Immature natural killer cell (primary cell): ENCODE results near the gene PAFAH1B1. TPM values are rescaled to one million over a fixed set of nuclear protein-coding genes. Genes with fewer than 3 reads are reported as not detected.
A peak's percentile ranks its signal among the peaks of the same experiment; 100 is the strongest.

Experiments
- DNase-seq, 3 donors: peaks; one replicate each; pipeline ENCODE4 v3.0.0; 2022; ENCODE audit warnings: mixed read lengths in 1 of 3
- H3K27ac Mint-ChIP-seq, 6 donors: one replicate each; pipeline ENCODE4 v1.8.0; 2020; ENCODE audit warnings: mixed read lengths in 6 of 6, mild to moderate bottlenecking in 5 of 6, inconsistent platforms in 4 of 6, moderate library complexity in 3 of 6
- H3K27me3 Mint-ChIP-seq, 3 donors: one replicate each; pipeline ENCODE4 v1.8.0; 2020 to 2021; ENCODE audit warnings: low read depth in 3 of 3, mild to moderate bottlenecking in 3 of 3, mixed read lengths in 3 of 3, moderate library complexity in 3 of 3, inconsistent platforms in 1 of 3
- H3K36me3 Mint-ChIP-seq, 3 donors: one replicate each; pipeline ENCODE4 v1.8.0; 2020; ENCODE audit warnings: mixed read lengths in 3 of 3, inconsistent platforms in 2 of 3, mild to moderate bottlenecking in 2 of 3
- H3K4me1 Mint-ChIP-seq, 2 donors: one replicate each; pipeline ENCODE4 v1.8.0; 2020; ENCODE audit warnings: inconsistent platforms in 2 of 2, mild to moderate bottlenecking in 2 of 2, mixed read lengths in 2 of 2, moderate library complexity in 1 of 2
- H3K4me3 Mint-ChIP-seq, 5 donors: one replicate each; pipeline ENCODE4 v1.8.0; 2020; ENCODE audit warnings: mild to moderate bottlenecking in 5 of 5, mixed read lengths in 5 of 5, inconsistent platforms in 3 of 5, moderate library complexity in 3 of 5
- H3K9me3 Mint-ChIP-seq, 6 donors: one replicate each; pipeline ENCODE4 v1.8.0; 2020; ENCODE audit warnings: mild to moderate bottlenecking in 6 of 6, mixed read lengths in 6 of 6, inconsistent platforms in 4 of 6, moderate library complexity in 3 of 6
- polyA plus RNA-seq, 3 donors: library from polyadenylated mRNA; unstranded; fragments of 300-500 nt; fragmentation: Illumina TruSeq; gene quantifications; one replicate each; pipeline ENCODE4 v1.2.3, GENCODE V29; 2021

PAFAH1B1 gene
- polyA plus RNA-seq, 3 donors from 2014 or later, result 6.5 to 14.0 (median 8.7) TPM

DNA sequence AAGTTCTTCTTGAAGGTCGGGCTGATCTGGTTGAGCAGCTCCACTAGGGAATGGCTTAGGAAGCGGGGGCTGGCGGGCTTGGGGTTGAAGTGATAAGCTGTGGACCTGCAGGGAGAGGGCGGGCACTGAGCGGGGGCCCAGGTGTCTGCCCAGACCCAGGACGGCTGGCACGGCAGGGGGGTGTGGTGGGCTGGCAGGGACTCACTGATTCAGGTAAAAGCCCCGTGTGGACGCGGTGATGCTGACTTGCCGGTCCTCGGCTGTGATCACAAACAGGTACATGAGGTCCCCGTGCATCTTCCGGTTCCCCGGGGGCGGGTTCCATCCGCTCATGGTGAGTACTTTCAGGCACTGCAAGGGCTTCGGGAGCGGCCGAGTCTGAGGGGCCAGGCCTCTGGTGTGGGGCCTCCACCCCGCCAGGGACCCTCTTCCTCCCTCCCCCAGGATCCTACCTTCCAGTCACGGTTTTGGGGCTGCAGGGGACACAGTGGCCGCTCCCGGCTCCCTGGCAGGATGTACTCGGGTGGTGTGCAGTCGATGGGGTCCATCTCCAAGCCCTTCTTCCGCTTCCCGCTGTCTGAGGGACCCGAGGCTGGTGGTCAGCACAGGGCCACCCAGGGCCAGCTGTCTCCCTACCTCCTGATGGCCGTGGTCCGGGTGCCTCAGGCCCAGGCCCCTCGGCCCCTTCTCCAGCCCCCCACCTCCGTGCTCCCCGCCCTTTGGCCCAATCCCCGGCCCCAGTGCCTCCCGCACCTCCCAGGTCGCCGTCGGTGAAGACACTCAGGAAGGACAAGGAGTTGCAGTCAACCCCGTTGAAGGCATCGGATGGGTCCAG is 107.9 kb downstream of the PAFAH1B1 start:
- Mint-ChIP-seq H3K27ac (peak overlapping the region in 1 of 6 donors; percentile 60), H3K27me3 (peaks cover 0 to 4% (median 2%) of the 10 kb centered on the region in 3 donors), H3K4me1 (peaks cover 10 to 15% of the 10 kb centered on the region in 2 donors), H3K36me3 (peaks cover 0 to 7% (median 0%) of the 10 kb centered on the region in 3 donors), H3K4me3 (no peak overlapping the region), H3K9me3 (no peaks in the 10 kb centered on the region)
- no peak for DNase-seq

GRCh38 chr17:2701996-2702741 is 108.7 kb downstream of the PAFAH1B1 start:
- DNase-seq, result no peak
- Mint-ChIP-seq H3K9me3 (no peaks in the 10 kb centered on the region), H3K27ac (peak overlapping the region in 3 of 6 donors; percentile 28 to 60 (median 49)), H3K4me1 (peaks cover 10 to 15% of the 10 kb centered on the region in 2 donors), H3K36me3 (peaks cover 0 to 7% (median 0%) of the 10 kb centered on the region in 3 donors), H3K4me3 (peak overlapping the region in 3 of 5 donors; percentile 21 to 40 (median 30)), H3K27me3 (peaks cover 0 to 4% (median 2%) of the 10 kb centered on the region in 3 donors)

DNA sequence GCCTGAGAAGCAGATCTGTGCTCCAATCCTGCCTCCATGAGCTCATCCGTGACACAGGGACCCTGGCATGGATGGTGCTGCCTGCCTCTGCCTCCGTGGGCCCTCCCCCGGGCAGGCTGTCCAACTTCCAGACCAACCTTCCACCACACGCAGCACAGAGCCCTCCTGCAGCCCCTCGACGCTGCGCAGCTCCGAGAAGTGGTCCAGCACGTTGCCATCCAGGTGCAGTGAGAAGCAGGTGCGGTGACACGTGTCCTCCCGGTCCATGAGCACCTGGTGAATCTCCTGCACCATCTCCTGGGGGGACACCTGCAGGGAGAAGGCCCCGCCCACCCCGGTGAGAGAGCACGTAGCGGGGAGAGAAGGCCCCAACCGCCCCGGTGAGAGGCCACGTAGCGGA is 109.7 kb downstream of the PAFAH1B1 start:
- Mint-ChIP-seq H3K27ac (no peak overlapping the region), H3K4me1 (peaks cover 10 to 15% of the 10 kb centered on the region in 2 donors), H3K4me3 (no peak overlapping the region), H3K36me3 (peaks cover 0 to 7% (median 0%) of the 10 kb centered on the region in 3 donors), H3K9me3 (no peaks in the 10 kb centered on the region), H3K27me3 (peaks cover under 1 to 4% (median 2%) of the 10 kb centered on the region in 3 donors)
- no peak for DNase-seq

GRCh38 chr17:2703606-2704005 is 110.2 kb downstream of the PAFAH1B1 start:
- Mint-ChIP-seq H3K27me3 (peaks cover 1 to 4% (median 2%) of the 10 kb centered on the region in 3 donors), H3K36me3 (peaks cover 0 to 7% (median 0%) of the 10 kb centered on the region in 3 donors), H3K27ac (peak overlapping the region in 1 of 6 donors; percentile 51), H3K9me3 (no peaks in the 10 kb centered on the region), H3K4me3 (no peak overlapping the region), H3K4me1 (peaks cover 12 to 15% of the 10 kb centered on the region in 2 donors)
- no peak for DNase-seq

- Mint-ChIP-seq H3K27me3 (peaks cover 1 to 4% (median 2%) of the 10 kb centered on the region in 3 donors), H3K27ac (no peak overlapping the region), H3K36me3 (peaks cover 0 to 7% (median 0%) of the 10 kb centered on the region in 3 donors), H3K4me1 (peaks cover 17 to 20% of the 10 kb centered on the region in 2 donors), H3K4me3 (no peak overlapping the region), H3K9me3 (no peaks in the 10 kb centered on the region)
- no peak for DNase-seq
Observed at GRCh38 chr17:2704031-2704889, 110.8 kb downstream of the PAFAH1B1 start.

- H3K4me3 Mint-ChIP-seq, result no peak overlapping the region
- no peaks in the 10 kb centered on the region for H3K9me3 Mint-ChIP-seq
- H3K36me3 Mint-ChIP-seq, result peaks cover 0 to 7% (median 0%) of the 10 kb centered on the region in 3 donors
- peaks cover 1 to 5% (median 2%) of the 10 kb centered on the region in 3 donors for H3K27me3 Mint-ChIP-seq
- peaks cover 23 to 26% of the 10 kb centered on the region in 2 donors for H3K4me1 Mint-ChIP-seq
- H3K27ac Mint-ChIP-seq, result peak overlapping the region in 1 of 6 donors; percentile 86
- DNase-seq, result no peak
Observed at GRCh38 chr17:2704890-2705248, 111.4 kb downstream of the PAFAH1B1 start.

DNA sequence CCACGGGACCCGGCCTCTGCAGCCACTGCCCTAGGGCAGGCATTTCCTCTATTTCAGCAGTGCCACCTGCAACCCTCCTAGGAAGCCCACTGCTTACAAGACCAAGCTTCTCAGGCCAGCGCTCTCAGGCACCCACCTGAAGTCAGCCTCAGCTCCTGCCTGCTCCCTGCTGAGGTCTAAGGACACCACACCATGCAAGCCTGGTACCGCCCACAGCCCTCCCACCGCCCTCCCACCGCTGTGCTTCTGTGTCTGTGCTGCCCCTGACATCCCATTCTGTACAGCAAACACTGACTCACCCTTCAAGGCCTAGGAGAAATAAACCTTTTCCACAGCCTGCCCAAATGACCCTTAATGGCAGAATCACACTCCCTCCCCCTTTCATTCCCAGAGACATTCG is 111.8 kb downstream of the PAFAH1B1 start:
- no peak overlapping the region for H3K4me3 Mint-ChIP-seq
- no peaks in the 10 kb centered on the region for H3K9me3 Mint-ChIP-seq
- peaks cover 2 to 5% (median 3%) of the 10 kb centered on the region in 3 donors for H3K27me3 Mint-ChIP-seq
- peaks cover 27 to 30% of the 10 kb centered on the region in 2 donors for H3K4me1 Mint-ChIP-seq
- peak overlapping the region in 3 of 6 donors; percentile 13 to 81 (median 37) for H3K27ac Mint-ChIP-seq
- no peak for DNase-seq
- peaks cover 0 to 7% (median 0%) of the 10 kb centered on the region in 3 donors for H3K36me3 Mint-ChIP-seq

DNA sequence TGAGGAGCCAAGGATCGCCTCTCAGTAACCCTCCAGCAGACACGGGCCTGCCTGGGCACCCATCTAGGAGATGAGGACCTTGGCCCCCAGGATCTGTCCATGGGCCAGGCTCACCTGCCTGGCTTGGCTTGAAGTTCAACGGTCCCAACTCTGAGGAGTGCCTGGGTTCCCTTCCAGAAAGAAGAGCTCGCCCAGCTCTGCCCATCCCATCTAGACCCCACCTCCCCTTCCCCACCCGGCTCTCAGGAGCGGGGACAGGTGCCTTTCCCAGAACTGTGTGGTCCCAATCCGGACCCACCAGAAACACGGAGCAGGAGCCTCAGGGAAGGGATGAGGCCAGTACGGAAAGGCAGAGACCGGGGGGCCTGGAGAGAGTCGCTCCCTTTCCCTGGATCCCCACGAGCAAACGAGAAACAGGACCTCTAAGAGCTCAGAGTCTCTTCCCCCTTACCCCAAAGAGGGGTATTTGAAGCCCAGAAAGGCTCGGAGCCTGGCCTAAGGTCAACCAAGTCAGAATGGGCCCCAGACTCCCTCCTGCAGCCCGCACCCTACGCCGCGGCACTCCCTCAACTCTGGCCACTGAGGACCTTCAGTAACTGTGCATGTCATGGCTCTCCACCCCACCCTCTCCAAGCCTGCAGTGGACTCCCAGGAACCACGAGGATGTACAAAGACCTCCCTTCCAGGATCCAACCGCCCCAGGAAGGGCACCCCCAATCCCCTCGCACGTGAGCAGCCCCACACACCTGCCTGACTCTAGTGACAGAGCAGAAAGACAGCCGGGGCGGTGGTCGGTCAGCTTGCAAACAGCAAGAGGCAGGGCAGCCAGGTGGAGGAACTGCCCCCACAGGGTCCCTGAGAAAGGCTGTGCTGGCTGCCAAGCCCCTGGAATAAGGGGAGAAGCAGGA is 112.7 kb downstream of the PAFAH1B1 start:
- H3K36me3 Mint-ChIP-seq, result peaks cover 0 to 7% (median 0%) of the 10 kb centered on the region in 3 donors
- H3K4me1 Mint-ChIP-seq, result peaks cover 35 to 37% of the 10 kb centered on the region in 2 donors
- H3K27me3 Mint-ChIP-seq, result peaks cover 4 to 10% (median 5%) of the 10 kb centered on the region in 3 donors
- H3K4me3 Mint-ChIP-seq, result no peak overlapping the region
- no peaks in the 10 kb centered on the region for H3K9me3 Mint-ChIP-seq
- no peak for DNase-seq
- peak overlapping the region in 2 of 6 donors; percentile 13 to 81 for H3K27ac Mint-ChIP-seq

DNA sequence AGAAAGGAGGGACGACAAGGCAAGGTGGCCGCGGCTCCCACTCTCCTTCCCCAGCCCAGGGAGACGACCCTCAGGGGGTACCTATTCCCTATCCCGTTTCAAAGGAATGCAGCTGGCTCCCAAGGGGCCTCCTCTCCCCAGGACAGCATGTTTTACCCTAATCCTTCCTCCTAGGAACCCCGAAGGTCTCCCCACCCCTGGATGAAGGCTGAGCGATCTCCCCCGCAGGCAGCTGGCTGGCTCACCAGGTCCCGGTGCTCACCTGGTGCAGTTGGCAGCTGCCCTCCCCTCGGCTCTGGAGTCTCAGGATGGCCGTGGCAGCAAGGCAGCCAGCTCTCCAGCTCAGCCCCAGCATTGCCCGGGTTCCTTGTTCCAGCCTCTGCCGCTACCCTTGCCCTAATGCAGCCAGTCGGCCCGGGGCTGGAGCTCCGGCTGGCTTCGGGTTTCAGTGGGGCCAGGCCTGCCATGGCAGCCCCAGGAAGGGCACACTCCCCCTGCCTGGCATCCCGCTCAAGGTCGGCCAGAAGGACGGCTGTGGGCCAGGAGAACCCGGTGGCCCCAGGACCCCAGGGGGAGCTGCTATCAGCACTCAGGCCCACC is 113.6 kb downstream of the PAFAH1B1 start:
- H3K27me3 Mint-ChIP-seq, result peaks cover 4 to 10% (median 5%) of the 10 kb centered on the region in 3 donors
- no peak overlapping the region for H3K4me3 Mint-ChIP-seq
- H3K4me1 Mint-ChIP-seq, result peaks cover 35 to 38% of the 10 kb centered on the region in 2 donors
- H3K36me3 Mint-ChIP-seq, result peaks cover 0 to 7% (median 0%) of the 10 kb centered on the region in 3 donors
- no peak for DNase-seq
- H3K27ac Mint-ChIP-seq, result no peak overlapping the region
- no peaks in the 10 kb centered on the region for H3K9me3 Mint-ChIP-seq

DNA sequence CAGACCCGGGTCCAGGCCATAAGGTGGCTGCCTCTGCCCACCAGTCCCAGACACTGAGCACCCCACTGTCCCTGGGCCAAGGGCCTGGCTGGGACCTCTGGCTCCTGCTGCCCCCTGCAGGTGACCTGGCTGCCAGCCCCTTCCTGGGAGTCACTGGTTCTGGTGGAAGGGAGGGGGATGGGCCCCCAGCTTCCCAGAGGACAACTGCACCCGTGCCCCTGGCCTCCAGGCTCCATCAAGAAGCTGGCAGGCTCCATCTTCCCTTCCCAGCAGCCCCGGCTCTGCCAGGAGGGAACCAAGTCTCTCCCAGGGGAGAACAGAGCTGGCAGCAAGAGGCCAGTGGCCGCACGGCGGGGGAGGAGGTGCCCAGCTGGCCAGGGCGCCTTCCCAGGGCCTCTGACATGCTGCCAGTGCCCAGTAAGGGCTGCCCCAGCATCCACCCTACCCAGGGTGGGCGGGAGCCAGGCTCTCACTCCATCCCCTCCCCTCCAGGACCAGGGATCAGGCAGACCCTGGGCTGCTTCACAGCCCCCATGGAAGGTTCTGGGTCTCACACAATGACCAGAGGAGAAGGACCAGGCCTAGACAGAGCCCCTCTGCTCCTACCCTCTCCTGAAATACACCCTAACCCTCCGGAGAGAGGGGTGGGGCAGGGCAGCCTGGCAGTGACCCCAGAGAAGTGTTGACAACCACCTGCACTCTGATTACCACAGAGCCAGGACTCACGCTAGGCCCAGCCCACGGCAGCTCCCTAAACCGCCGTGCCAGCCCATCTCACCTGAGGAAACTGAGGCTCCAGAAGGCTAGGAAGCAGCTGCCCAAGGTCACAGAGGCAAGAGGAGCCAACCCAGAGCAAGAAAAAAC is 114.5 kb downstream of the PAFAH1B1 start:
- no peak for DNase-seq
- Mint-ChIP-seq H3K9me3 (no peaks in the 10 kb centered on the region), H3K36me3 (no peaks in the 10 kb centered on the region), H3K4me3 (peak overlapping the region in 1 of 5 donors; percentile 7), H3K27ac (no peak overlapping the region), H3K27me3 (peaks cover 4 to 13% (median 5%) of the 10 kb centered on the region in 3 donors), H3K4me1 (peaks cover 31 to 37% of the 10 kb centered on the region in 2 donors)

DNA sequence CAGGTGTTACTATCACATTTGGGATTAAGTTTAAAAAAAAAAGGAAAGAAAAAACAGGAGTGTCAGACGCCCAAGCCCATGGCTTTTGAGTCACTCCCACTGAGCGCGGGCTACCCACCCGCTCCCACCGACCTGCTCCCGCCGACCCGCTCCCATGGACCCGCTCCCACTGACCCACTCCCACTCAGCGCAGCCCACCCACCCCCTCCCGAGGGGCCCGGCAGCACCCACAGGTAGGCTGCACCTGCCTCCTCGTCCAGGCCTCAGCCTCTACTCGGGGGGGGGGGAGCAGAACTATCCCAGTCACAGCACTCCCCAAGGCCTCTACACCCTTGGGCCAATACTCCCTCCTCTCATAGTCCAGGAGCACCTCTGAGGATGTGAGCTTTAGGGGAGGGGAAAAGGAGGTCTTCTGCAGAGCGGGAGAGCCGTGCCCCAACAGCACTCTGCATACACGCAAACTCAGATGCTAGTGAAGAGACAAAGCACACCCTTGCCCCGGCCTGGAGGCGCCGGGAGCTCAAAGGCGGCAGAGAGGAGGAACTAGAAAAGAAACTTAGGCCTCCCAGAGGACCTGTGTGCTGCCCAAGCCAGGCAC is 115.2 kb downstream of the PAFAH1B1 start:
- Mint-ChIP-seq H3K9me3 (no peaks in the 10 kb centered on the region), H3K4me3 (peak overlapping the region in 1 of 5 donors; percentile 47), H3K27ac (peak overlapping the region in 1 of 6 donors; percentile 53), H3K27me3 (peaks cover 4 to 12% (median 5%) of the 10 kb centered on the region in 3 donors), H3K4me1 (peaks cover 32 to 37% of the 10 kb centered on the region in 2 donors), H3K36me3 (no peaks in the 10 kb centered on the region)
- DNase-seq, result no peak
